WI38 (cell line): ENCODE results near the gene XXYLT1.

Source experiments
- H3K4me3 ChIP-seq: 2 replicates; pipeline ENCODE4 v1.5.1; 2011; ENCODE audit warnings: low read depth, mild to moderate bottlenecking, control low read depth, low read length
- TF ChIP-seq, protein P1 (sequence below): IDR thresholded peaks from 2 replicates; pipeline ENCODE4 v1.5.1; 2012; ENCODE audit warnings: low read depth, mild to moderate bottlenecking, control low read depth, low read length

XXYLT1 gene

GRCh38 chr3:195075199-195075940 is 195.6 kb downstream of the XXYLT1 start:
- H3K4me3 ChIP-seq = no peak overlapping the region
- TF ChIP-seq, protein P1, sequence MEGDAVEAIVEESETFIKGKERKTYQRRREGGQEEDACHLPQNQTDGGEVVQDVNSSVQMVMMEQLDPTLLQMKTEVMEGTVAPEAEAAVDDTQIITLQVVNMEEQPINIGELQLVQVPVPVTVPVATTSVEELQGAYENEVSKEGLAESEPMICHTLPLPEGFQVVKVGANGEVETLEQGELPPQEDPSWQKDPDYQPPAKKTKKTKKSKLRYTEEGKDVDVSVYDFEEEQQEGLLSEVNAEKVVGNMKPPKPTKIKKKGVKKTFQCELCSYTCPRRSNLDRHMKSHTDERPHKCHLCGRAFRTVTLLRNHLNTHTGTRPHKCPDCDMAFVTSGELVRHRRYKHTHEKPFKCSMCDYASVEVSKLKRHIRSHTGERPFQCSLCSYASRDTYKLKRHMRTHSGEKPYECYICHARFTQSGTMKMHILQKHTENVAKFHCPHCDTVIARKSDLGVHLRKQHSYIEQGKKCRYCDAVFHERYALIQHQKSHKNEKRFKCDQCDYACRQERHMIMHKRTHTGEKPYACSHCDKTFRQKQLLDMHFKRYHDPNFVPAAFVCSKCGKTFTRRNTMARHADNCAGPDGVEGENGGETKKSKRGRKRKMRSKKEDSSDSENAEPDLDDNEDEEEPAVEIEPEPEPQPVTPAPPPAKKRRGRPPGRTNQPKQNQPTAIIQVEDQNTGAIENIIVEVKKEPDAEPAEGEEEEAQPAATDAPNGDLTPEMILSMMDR = no peak

DNA sequence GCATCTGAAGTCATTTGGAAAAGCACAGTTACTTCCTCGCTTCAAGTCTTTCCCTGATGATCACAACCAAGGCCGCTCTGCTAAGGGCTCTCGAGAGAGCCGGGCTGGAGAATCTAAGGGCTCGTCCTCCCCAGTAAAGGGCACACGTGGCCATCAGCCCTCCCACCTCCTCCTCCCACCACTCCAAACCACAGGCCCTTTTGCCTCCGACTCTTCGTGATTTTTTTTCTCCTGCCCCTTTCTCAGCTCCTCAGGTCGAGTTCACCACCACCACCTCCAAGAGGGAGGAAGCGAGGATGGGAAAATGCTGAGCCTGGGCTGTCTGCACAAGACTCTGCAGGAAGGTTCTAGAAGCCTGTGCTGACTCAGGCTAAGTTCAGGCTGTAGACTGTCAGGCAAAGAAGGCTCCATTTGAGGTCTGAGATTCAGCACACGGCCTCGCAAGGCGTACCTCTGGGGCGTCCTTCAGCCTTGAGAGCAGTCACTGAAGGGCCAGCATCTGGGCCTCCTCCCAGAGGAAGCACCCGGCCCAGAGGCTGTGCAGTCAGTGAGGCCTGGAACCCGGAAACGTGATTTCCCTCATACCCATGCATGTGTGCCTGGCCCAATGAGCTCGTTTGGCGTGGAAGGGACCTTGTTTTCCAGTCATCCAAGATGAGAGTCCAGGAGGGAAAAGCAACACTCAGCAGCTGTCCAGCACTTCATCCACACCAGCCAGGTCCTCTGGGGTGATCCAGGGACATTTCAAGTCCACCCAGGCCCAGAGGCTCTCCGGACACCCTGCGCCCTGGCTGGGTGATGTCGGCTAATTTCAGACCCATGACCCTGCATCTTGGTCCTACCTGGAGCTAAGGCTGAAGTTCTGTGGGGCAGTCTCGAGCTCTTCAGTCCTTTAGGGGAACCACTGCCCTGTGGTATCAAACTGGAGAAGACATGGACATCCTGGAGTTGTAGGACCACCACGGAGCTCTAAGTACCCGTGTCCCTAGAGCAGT is 196.8 kb downstream of the XXYLT1 start:
- TF ChIP-seq, protein P1 = no peak
- no peak overlapping the region for H3K4me3 ChIP-seq

DNA sequence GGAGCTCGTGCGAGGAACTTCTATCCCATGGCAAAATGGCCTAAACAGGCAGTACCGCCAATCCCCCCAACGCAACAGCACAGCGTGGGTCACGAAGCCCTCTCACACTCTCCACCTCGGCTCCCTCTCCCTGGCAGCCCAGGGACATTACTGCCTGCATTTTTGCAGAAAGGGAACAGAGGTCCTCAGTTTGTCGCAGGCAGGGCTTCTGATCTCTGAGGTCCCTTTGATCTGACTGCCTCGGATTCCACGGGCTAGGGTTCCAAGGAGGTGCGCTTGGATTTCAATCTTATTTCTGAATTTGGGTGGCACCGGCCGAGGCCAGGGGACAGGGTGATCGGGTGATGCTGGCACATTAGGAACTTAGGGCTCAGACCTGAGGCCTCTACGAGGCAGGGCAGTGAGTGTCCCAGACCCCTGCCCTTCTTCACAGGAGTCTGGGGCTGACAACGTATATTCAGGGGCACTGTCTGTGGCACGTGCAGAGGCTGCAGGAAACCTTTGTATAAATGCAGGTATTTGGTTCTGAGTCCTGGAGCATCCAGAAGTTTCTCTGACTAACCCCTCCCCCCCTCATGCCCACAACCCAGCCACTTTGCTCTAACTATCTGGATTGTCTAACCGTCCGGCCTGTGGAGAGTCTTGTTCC is 197.9 kb downstream of the XXYLT1 start:
- TF ChIP-seq, protein P1 = no peak
- no peak overlapping the region for H3K4me3 ChIP-seq

GRCh38 chr3:195071916-195072820 is 198.8 kb downstream of the XXYLT1 start:
- TF ChIP-seq, protein P1 = no peak
- H3K4me3 ChIP-seq = no peak overlapping the region

DNA sequence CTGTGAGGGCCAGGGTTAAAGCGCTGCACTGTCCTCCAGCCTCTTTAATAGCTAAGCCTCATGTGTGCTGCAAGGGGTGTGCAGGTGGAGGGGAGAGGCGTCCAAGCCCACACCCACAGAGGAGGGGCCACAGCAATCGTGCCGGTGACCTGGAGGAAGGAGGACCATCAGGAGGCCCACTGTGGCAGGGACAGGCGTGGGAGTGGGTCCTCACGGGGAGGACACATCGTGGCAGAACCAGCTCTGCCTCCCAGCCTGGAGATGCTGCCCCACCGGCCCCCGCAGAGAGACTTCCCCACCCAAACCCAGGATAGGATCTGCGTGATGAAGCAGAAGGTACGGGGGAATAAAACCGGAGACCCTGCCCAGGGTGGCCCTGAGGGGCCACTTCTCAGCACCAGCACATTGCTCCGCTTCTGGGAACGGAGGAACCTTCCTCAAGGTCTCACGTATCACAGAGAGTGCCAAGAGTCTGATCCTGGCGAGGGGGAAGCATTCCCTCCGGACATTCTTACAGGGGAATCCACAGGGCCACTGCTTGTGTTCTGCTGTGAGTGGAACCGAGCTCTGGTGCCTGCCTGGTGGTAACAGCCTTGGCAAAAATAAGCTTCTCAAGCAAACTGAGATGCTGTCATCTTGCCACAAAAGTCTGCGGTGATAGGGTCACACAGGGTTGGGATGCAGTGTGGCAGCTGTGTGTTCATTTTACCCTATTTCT is 199.8 kb downstream of the XXYLT1 start:
- TF ChIP-seq, protein P1 = no peak
- H3K4me3 ChIP-seq = no peak overlapping the region

DNA sequence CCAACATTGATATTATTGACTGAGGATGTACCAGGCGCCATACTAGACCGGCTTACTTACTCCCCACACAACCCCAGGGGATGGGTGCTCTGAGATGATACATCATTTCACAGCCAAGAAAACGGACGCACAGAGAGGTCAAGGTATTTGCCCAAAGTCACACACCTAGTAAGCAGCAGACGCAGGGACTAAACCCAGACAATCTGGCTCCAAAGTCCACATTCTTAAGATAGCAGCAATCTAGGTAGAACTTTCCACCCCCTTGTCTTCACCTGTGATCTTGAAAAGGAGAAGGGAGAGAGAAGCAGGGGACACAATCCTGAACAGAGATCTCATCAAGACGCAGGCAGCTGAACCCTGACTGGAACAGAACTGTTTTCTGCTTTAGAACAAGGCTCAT is 200.6 kb downstream of the XXYLT1 start:
- TF ChIP-seq, protein P1 = no peak

More for the DNA sequence above, 200.6 kb downstream of the XXYLT1 start:
- no peak overlapping the region for H3K4me3 ChIP-seq
